Panc1 (cell line): Measurements from ENCODE around the gene SNX18. TPM values are rescaled to one million over a fixed set of nuclear protein-coding genes. Genes with fewer than 3 reads are reported as not detected.

ENCODE experiments used
- ATAC-seq: fragments of 200-7000 bp; cut with Tn5 transposase; 2 replicates; pipeline ENCODE4 v1.9.1; 2020; ENCODE audit warnings: mild to moderate bottlenecking, moderate library complexity
- BruUV-seq: library from RNA; stranded (reverse); fragments of 400-500 nt; replicated peaks from 2 replicates; lab custom pipeline; 2021; lab: Mats Ljungman, UMichigan
- CTCF ChIA-PET: fragments of 300-600 bp; sonication (Branson Sonifier 250); formaldehyde crosslinking; loops from one replicate; lab custom pipeline; 2022; ENCODE audit warnings: antibody characterized with exemption; lab: Charles Lee
- POLR2A ChIA-PET: fragments of 300-600 bp; sonication (Branson Sonifier 250); formaldehyde crosslinking; loops from one replicate; lab custom pipeline; 2022; ENCODE audit warnings: antibody characterized with exemption; lab: Charles Lee
- DNase-seq: peaks from one replicate; pipeline ENCODE4 v3.0.0-alpha.2; 2010; ENCODE audit warnings: low read depth, low spot score
- H3K27ac ChIP-seq: 2 replicates; pipeline ENCODE4 v1.5.1; 2011; ENCODE audit warnings: mild to moderate bottlenecking, low read length, inconsistent platforms
- H3K27me3 ChIP-seq: fragments of 200-500 bp; sonication (Bioruptor generic); 2 replicates; pipeline ENCODE4 v1.6.0; 2014; ENCODE audit warnings: low read length, inconsistent platforms; ENCODE audit not compliant: control insufficient read depth, insufficient read depth
- H3K36me3 ChIP-seq: fragments of 200-500 bp; sonication (Bioruptor generic); 2 replicates; pipeline ENCODE4 v1.5.1; 2014; ENCODE audit warnings: inconsistent platforms, mild to moderate bottlenecking, low read length, moderate library complexity; ENCODE audit not compliant: control insufficient read depth, insufficient read depth
- H3K4me1 ChIP-seq: 2 replicates; pipeline ENCODE4 v1.5.1; 2011; ENCODE audit warnings: inconsistent platforms, mild to moderate bottlenecking, low read length, moderate library complexity; ENCODE audit not compliant: control insufficient read depth, insufficient read depth
- H3K4me3 ChIP-seq, 2 experiments: 2 replicates each; pipeline ENCODE4 v1.5.1; 2011 to 2012; ENCODE audit warnings: low read depth in 2 of 2, low read length in 2 of 2, mild to moderate bottlenecking in 2 of 2, inconsistent platforms in 1 of 2, moderate library complexity in 1 of 2
- H3K9me3 ChIP-seq: fragments of 200-500 bp; sonication (Bioruptor generic); 2 replicates; pipeline ENCODE4 v1.5.1; 2014; ENCODE audit warnings: low read depth, mild to moderate bottlenecking, inconsistent platforms, low read length, moderate library complexity; ENCODE audit not compliant: control insufficient read depth, insufficient read depth
- CTCF ChIP-seq: fragments of 450-650 bp; IDR thresholded peaks from 2 replicates; pipeline ENCODE4 v1.5.1; 2017; ENCODE audit warnings: mild to moderate bottlenecking
- POLR2AphosphoS5 ChIP-seq: IDR thresholded peaks from 2 replicates; pipeline ENCODE4 v1.6.1; 2012; ENCODE audit warnings: mild to moderate bottlenecking, low read depth, low read length, moderate library complexity
- SIN3A ChIP-seq: IDR thresholded peaks from 2 replicates; pipeline ENCODE4 v1.6.1; 2012; ENCODE audit warnings: low read depth, mild to moderate bottlenecking, low read length, moderate library complexity, borderline replicate concordance; ENCODE audit not compliant: insufficient read depth
- TCF7L2 ChIP-seq: IDR thresholded peaks from 2 replicates; pipeline ENCODE4 v1.6.1; 2011; ENCODE audit warnings: mild to moderate bottlenecking, low read depth, low read length, inconsistent platforms
- in situ Hi-C: cut with HindIII; loops from 2 replicates; pipeline ENCODE4 v1.10.0; 2016; ENCODE audit warnings: low sequenced_read_pairs, low pct_unique_long_range_greater_than_20kb
- intact Hi-C: fragments of 100-400 bp; cut with micrococcal nuclease; formaldehyde crosslinking; loops from one replicate; pipeline ENCODE4 v1.10.0; 2022; ENCODE audit not compliant: unreplicated experiment
- total RNA-seq: library from RNA; stranded (reverse); gene quantifications from one replicate; pipeline ENCODE4 v1.2.1, GENCODE V29; 2021; ENCODE audit not compliant: unreplicated experiment
- TF ChIP-seq, protein P1 (sequence below), 2 experiments: IDR thresholded peaks; 2 replicates each; pipeline ENCODE4 v1.6.1; 2011 to 2012; ENCODE audit warnings: low read depth in 2 of 2, control low read depth in 1 of 2, low read length in 1 of 2, mild to moderate bottlenecking in 1 of 2, moderate library complexity in 1 of 2; ENCODE audit not compliant: insufficient read depth in 1 of 2

The SNX18 gene
- total RNA-seq, 1 experiment from 2014 or later: 14.4 TPM

- POLR2A ChIA-PET: no interaction called here
- no TSS peak for BruUV-seq
- ATAC-seq: no peak
Observed at GRCh38 chr5:54470128-54470527, 47.4 kb upstream of the SNX18 start.

GRCh38 chr5:54470677-54471076 lies 46.9 kb upstream of the SNX18 start:
- DNase-seq: no peak
- ChIA-PET CTCF (no interaction called here), POLR2A (no interaction called here)
- Histone ChIP-seq H3K36me3 (no peaks in the 10 kb centered on the region), H3K4me3 (no peak overlapping the region), H3K27me3 (no peaks in the 10 kb centered on the region), H3K27ac (no peak overlapping the region), H3K9me3 (no peaks in the 10 kb centered on the region), H3K4me1 (no peaks in the 10 kb centered on the region)
- intact Hi-C loops: no loop called here
- no peak for ATAC-seq
- in situ Hi-C loops: no loop called here
- BruUV-seq: no TSS peak
- TF ChIP-seq CTCF (no peak), TCF7L2 (no peak), SIN3A (no peak), POLR2AphosphoS5 (no peak)
- TF ChIP-seq, protein P1, sequence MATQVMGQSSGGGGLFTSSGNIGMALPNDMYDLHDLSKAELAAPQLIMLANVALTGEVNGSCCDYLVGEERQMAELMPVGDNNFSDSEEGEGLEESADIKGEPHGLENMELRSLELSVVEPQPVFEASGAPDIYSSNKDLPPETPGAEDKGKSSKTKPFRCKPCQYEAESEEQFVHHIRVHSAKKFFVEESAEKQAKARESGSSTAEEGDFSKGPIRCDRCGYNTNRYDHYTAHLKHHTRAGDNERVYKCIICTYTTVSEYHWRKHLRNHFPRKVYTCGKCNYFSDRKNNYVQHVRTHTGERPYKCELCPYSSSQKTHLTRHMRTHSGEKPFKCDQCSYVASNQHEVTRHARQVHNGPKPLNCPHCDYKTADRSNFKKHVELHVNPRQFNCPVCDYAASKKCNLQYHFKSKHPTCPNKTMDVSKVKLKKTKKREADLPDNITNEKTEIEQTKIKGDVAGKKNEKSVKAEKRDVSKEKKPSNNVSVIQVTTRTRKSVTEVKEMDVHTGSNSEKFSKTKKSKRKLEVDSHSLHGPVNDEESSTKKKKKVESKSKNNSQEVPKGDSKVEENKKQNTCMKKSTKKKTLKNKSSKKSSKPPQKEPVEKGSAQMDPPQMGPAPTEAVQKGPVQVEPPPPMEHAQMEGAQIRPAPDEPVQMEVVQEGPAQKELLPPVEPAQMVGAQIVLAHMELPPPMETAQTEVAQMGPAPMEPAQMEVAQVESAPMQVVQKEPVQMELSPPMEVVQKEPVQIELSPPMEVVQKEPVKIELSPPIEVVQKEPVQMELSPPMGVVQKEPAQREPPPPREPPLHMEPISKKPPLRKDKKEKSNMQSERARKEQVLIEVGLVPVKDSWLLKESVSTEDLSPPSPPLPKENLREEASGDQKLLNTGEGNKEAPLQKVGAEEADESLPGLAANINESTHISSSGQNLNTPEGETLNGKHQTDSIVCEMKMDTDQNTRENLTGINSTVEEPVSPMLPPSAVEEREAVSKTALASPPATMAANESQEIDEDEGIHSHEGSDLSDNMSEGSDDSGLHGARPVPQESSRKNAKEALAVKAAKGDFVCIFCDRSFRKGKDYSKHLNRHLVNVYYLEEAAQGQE (IDR thresholded peaks at IDR 0.05; ENCODE audit: insufficient read depth in 1 of 2, low read depth in 2 of 2, low read length in 1 of 2): no peak

More at GRCh38 chr5:54470128-54470527, 47.4 kb upstream of the SNX18 start:
- intact Hi-C loops (no loop called here), in situ Hi-C loops (no loop called here)
- H3K4me1 ChIP-seq: no peaks in the 10 kb centered on the region
- H3K9me3 ChIP-seq: no peaks in the 10 kb centered on the region
- TF ChIP-seq SIN3A (no peak), POLR2AphosphoS5 (no peak), CTCF (no peak), TCF7L2 (no peak)
- TF ChIP-seq, protein P1 (IDR thresholded peaks at IDR 0.05; ENCODE audit: insufficient read depth in 1 of 2, low read depth in 2 of 2, low read length in 1 of 2): no peak
- no peaks in the 10 kb centered on the region for H3K36me3 ChIP-seq
- CTCF ChIA-PET: no interaction called here
- no peak overlapping the region for H3K27ac ChIP-seq
- DNase-seq: no peak
- H3K27me3 ChIP-seq: no peaks in the 10 kb centered on the region
- no peak overlapping the region for H3K4me3 ChIP-seq
